HG03108 (cell line): Measurements from ENCODE around the gene USP36.
A peak's percentile ranks its signal among the peaks of the same experiment; 100 is the strongest.
"Not testable (repeated sequence)": the region's sequence is repeated elsewhere in the genome, so short reads cannot be mapped to it uniquely, and the experiment has no call there.

Experiments used
- ATAC-seq: cut with Tn5 transposase; IDR thresholded peaks from one replicate; pipeline ENCODE4 v1.9.1; 2021; ENCODE audit warnings: moderate library complexity; ENCODE audit not compliant: unreplicated experiment

The USP36 gene

DNA sequence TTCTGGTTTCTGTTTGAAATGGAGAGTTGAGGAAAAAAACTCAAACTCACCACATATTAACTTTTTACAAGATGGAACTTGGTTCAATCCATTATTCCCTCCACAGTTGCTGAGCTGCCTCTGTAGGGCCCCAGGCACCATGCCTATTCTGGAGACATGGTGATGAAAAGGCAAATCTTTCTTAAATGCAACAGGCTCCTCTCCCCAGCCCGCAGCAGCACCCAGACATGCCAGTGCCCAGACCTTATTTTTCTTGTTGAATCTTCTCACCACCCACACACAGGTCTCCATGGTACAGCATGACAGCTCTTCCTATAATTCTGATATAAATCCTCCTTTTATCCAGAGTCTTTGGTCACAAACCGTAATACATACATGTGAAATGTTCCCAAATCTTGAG is 66.2 kb downstream of the USP36 start:
- ATAC-seq, result peak; percentile 2

DNA sequence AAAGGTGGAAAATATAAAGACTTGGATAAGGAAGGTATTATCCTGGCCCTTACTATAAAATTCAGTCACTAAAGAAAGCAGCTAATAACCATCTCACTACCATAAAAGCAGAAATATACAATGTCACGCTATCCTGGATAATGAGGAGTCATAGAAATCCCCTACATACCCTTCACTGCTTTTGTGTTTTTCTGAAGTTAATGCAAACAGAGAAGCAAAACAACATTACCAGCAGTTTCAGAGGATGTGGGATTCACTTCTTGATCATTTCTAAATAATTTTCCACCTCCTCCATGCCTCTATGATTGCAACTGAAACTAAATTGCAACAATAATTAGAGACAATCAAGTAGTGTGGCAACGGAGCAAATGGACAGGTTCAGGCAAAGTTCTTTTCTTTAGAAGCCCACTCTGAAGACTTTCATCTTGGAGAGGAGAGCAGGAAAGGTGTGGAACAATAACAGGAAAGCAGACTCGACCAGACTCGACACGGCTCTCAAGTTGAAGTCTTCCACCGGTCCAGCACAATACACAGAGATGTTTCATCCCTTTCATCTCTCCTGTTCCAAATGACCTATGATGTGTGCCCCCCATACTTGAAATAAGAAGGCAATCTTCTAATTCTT is 68.7 kb downstream of the USP36 start:
- ATAC-seq, result no peak

DNA sequence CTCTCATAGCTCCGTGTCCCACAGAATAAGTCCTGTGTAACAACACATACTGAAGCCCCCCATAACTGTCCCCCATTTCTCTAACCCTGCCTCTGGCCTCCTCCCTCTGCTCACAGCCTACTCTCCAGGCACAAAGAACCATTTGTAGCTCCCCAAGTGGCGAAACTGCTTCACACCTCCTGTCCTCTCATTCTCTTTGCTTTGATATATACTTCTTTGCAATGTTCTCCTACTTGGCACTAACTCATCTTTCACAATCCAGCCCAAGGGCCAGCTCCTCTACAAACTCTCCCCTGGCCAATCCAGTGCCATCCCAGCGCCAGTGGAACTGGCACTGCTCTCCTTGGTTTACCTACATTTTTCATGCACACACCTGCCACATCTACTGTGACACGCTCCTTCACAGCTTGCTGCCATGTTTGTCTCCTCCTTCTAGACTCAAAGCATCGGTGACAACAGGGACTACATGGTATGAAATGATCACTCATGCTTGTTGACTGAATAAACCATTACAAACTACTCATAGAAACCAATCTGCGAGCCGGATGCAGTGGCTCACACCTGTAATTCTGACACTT is 71.3 kb downstream of the USP36 start:
- ATAC-seq, result no peak

DNA sequence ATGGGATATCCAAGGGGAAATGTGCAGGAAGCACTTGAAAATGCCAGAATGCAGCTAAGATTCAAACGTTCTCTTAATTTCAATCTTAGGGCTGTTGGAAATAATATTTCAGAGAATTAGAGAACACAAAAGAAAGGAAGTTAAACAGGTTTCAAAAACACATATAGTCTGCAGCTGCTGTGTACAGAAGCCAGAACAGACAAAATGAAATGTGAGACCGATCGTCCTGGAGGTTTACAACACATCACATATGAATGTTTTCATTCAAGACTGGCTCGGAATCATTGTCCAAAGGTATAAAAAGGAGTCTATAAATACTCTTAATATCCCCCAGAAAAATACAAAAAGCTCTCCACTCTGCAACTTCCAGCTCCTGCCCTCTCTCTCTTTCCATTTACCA is 72.8 kb downstream of the USP36 start:
- ATAC-seq, result no peak

DNA sequence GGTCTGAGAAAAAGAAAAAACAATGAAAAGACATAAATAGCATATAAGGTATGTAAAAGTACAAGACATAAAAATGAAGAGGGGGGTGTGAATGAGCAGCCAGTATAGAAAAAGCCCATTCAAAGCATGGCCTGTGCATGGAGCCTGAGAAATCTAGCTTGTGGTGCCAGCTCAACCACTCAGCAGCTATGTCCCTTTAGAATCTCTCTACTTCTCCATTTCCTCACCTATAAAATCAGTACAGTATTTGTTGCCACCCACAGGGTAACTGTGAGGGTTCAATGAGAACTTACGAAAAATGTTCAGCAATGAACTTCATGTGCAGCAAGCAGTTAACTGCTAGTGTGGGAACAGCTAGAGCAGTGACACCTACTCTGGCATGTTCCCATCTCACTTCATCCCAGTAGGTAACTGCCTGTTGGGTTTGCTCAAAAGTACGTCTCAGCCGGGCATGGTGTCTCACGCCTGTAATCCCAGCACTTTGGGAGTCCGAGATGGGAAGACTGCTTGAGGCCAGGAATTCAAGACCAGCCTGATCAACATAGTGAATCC is 73.8 kb downstream of the USP36 start:
- no peak for ATAC-seq

DNA sequence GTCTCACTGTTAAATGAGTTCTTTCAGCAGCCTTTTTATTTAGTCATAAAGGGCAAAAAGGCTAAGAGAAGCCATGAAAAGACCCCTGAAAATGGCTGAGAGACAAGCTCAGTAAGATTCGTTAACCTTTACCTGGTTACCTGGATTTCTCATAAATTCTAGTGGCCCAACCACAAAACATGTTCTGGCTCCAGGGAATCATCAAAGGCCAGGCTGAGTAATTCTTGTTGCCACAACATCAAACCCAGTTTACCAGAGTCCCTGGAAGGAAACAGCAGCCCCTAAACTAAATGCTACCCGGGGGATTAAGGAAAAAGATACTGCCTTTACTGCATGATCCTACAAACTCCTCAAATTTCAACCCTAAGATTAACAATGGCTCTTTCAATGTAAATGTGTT is 74.4 kb downstream of the USP36 start:
- no peak for ATAC-seq

DNA sequence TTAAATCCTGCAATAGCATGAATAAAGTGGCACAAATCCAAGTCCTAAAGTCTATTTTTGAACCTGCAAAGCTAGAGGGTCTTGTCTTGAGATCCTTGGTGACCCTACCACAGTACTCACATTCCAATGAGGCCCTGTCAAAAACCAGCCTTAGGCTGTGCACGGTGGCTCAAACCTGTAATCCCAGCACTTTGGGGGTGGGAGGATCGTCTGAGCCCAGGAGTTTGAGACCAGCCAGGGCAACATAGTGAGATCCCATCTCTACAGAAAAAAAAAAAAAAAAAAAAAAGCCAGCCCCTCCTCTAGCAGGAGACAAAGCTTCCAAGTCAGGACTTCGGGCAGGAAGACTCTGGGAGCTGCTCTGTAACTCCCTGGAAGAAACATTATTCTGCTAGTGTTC is 74.8 kb downstream of the USP36 start:
- no peak for ATAC-seq

DNA sequence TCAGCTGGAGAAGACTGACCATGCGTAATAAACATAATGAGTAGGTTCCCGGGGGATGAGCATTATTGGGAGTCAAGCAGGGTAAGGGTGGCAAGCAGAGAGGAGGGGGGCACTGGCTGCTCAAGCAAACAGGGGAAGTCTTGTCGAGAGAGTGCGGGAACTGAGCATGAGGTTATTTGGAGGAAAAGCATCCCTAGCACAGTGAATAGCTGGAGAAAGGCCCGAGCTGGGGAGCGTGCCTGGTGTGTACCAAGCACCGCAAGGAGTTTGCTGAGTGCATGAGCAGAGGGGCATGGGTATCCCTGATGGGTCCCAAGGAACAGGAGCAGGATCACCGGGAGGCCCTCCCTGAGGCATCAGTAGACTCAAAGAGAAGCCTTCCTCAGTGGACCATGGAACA is 75.7 kb downstream of the USP36 start:
- no peak for ATAC-seq

DNA sequence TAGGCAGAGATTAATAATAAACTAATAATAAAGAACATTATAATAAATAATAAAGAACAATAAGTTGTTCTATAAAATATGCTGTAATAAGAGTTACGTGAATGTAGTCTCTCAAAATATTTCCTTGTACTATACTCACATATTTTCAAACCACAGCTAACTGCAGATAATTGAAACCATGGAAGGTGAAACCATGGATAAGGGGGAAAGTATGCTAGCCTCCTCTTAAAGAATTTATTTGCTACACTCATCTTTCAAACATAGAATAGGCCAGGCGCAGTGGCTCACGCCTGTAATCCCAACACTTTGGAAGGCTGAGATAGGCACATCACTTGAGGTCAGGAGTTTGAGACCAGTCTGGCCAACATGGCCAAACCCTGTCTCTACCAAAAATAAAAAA is 77.1 kb downstream of the USP36 start:
- ATAC-seq, result no peak

DNA sequence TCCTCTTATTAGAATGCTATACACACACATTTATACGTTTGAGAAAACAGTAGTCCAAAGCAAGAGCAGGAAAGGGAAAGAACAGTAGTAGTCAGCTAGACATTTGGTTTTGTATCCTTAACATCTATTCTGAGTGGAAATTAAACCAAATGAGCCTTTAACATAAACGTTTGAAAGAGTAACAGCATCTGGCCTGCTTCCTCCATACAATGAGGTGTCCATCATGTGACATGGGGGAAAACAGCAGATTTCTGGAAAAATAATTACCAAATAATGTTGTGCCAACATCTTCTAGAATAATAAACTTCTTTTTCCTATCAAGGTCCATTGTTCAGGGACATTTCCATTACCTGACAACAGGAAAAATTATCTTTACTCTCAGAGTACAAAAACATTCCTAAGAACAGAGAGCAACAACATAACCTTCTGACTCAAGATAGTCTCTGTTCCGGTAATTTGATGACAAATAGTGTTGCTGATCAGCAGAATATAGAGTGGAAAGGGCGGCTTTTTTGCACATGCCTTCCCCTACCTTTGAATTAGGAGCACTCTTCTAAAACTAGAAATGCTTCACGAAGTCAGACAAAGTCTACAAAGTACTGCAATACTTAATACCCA is 78.7 kb downstream of the USP36 start:
- no peak for ATAC-seq

DNA sequence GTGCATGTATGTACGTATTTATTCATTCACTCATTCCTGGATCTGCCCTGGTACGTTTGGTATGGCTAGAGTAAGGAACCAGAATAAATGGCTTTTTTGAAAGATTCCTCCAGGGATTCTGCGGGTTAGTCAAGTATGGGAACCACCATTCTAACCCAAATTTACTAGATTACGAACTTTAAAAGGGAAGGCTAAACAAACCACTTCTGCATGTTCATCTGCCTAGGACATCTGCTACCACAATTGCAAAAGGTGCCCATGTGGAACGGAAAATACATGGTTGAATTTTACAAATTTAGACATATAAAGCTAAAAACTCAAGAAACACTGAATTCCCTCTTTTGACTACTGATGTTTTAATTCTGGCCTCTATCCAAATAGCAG is 80.7 kb downstream of the USP36 start:
- no peak for ATAC-seq

DNA sequence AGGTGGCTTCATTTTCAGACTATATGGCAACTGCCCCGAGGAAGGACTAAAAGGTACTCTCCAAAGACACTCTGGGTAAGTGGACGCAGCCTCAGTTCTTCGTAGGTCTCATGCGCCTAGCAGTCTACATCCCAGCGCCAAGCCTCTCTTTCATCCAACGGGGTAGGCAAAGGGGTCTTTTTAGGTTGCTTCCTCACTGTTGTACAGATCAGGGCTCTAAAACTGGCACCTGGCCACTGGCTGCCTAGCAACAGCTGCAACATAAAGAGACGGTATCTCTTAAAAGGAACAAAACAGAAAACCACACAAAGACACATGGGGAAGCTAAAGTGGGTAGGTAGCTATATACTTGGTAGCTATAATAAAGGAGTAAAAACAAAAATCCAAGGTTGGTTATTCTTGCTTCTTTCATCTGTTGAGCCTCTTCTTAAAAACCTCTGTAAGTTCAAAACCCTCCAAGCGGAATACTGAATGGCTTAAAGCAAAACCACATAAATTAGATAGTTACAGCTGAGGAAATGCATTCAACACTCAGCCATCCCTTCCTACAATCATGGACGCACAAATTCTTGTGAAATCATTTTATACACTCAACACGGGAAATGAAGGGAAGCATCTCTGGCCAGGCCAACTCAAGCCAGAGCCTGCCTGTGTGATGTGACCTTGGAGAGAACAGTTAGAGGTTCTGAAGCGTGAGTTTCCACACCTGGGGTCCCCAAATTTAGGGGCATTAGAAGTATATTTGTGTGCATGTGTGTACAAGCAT is 81.2 kb downstream of the USP36 start:
- peak; percentile 69 for ATAC-seq

DNA sequence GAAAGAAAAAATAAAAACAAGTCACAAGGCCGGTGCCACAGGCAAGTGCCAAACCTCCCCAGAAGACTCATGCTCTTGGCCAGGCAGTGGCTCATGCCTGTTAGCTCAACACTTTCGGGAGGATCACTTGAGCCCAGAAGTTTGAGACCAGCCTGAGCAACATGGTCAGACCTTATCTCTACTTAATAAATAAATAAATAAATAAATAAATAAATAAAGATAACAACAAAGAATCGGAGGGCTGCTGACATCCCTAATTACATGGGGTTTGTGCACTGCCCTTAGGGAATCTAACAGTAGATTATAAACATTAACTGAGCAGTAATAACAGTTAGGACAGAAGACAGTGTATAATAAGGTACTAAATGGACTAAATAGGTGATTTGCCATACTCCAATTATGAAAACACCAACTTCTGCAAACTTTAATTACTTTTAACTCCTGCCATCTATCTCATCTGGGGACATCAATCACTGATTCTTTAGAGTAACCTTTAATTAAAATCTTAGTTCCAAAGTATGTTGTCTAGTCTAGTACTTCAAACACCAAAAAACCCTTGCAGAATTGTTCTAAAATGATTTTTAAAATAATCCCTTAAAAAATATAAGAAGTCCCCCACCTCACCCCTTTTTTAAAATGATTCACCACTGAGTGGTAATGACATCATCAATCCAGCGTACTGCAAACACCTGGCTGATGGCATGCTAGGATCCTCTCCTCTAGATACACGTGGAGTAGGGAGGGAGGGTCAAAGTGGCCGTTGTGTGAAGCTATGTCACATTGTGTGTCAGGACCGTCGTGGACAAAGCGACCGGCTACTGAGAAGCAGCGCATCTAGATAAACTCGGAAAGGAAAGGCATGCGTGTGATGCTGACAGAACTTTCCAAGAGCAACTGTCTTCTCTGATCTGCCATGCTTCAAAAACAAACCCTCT is 87.0 kb downstream of the USP36 start:
- ATAC-seq, result no peak

DNA sequence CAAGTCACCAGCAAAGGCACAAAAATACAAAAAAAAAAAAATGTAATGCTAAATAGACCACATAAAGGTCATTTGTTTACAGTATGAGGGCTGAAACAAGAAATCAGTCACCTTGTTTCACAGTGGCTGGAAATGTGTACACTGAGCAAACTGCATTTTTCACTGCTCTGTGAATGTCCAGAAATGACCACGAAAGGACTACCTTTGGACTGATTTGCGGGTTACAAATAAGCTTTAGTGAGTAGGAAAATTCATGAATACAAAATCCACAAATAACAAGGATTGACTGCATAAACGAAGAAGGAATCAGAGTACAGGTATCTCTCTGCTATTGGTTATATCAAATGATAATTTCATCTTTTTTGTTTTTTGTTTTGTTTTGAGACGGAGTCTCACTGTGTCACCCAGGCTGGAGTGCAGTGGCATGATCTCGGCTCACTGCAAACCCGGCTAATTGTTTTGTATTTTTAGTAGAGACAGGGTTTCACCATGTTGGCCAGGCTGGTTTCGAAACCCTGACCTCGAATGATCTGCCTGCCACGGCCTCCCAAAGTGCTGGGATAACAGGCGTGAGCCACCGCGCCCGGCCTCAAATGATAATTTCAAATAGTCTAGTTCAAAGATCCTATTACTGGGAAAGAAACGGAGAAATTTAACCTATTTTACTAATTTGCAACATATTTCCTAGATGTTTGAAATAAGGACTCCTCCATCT is 89.0 kb downstream of the USP36 start:
- ATAC-seq, result no peak

DNA sequence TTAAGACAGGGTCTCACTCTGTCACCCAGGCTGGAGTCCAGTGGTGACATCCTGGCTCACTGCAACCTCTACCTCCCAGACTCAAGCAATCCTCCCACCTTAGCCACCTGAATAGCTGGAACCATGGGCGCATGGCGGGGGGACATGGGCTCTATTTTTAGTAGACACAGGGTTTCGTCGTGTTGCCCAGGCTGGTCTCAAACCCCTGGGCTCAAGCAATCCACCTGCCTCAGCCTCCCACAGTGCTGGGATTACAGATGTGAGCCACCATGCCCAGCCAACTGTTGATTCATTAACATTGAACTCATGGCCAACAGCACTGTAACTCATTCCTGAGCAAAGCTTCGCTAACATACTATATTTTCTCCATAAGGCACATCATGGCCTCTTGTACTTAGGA is 89.6 kb downstream of the USP36 start:
- not testable (repeated sequence) for ATAC-seq

DNA sequence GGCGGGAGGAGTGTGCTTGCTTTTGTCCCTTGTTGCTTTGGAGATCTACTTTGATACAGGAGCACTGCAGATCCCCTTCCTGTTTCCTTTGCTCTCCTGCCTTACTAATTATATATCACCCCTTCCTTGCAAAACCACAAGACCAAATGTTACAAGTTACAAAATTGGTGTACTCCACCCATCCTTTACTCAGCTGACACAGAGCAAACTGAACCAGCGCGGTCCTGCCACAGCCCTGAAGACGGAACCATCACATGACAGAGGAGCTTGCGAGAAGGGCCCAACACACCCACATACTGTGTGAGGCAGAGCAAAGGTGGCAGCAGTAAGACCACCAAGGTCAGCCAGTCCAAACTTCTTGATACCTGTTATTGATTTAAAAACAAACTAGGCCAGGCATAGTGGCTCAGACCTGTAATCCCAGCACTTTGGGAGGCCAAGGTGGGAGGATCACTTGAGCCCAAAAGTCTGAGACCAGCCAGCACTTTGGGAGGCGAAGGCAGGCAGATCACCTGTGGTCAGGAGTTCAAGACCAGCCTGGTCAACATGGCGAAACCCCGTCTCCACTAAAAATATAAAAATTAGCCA is 91.8 kb downstream of the USP36 start:
- peak; percentile 60 for ATAC-seq

DNA sequence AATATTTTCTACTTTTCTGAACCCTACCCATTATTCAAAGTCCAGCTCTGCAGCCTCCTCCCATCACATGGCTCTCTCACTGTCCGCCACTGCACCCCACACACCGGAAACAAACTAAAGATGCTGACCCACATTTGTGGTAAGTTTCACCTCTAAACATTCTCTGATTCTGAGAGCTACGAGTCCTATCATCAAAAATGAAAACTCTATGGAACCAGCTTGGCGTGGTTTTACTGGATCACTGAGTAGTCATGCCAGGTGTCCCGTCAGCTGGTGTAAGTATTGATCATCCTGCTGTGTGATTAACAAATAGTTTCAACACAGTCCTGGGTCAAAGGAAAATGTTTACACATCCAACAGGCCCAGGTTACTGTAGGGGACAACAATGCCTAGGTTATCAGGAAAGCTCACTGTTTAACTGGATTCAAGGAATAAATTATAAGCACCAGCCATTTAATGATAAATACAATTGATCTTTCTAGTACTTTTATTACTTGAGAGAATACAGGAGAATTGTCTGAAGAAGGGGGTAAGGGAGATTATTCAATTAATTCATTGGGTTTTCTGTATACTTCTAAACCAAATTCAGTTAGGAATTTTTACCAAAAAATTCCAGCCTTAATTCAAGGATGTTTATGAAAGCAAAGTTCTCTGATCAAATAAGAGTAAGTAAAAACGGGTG is 92.4 kb downstream of the USP36 start:
- peak; percentile 45 for ATAC-seq

DNA sequence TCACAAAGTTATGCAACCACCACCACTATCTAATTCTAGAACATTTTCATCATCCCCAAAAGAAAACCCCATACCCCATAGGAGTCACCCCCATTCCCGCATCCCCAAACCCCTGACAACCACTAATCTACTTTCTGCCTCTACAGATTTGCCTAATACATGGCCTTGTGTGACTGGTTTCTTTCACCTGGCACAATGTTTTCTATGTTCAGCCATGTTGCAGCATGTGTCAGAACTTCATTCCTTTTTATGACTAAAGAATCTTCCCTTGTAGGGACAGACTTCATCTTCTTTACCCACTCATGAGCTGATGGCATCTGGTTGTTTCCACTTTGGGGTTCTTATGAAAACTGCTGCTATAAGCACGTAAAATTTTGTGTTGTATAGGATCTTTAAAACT is 93.1 kb downstream of the USP36 start:
- ATAC-seq, result no peak

DNA sequence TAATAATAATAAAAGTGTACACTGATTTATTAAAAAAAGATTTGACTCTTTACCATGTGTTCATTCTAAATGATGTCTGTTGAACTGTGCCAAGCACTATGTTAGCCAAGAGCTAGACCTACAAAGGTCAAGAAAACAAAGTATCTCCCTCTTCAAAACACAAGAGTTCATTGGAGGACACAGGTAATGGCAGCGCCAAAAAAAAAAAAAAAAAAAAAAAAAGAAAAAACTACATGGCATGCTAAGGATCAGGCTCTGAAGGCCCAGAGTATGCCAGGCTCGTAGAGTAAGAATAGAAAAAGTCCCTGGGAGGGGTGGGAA is 93.7 kb downstream of the USP36 start:
- ATAC-seq, result no peak
